GM12873 (cell line): ENCODE measurements around the gene ZGPAT.

Experiments used
- TF ChIP-seq, protein P1 (sequence below): IDR thresholded peaks from 2 replicates; pipeline ENCODE4 v1.5.1; 2012; ENCODE audit warnings: low read depth, mild to moderate bottlenecking, moderate library complexity, low read length, control low read depth; ENCODE audit not compliant: insufficient read depth; ENCODE audit errors: missing control alignments

The ZGPAT gene

DNA sequence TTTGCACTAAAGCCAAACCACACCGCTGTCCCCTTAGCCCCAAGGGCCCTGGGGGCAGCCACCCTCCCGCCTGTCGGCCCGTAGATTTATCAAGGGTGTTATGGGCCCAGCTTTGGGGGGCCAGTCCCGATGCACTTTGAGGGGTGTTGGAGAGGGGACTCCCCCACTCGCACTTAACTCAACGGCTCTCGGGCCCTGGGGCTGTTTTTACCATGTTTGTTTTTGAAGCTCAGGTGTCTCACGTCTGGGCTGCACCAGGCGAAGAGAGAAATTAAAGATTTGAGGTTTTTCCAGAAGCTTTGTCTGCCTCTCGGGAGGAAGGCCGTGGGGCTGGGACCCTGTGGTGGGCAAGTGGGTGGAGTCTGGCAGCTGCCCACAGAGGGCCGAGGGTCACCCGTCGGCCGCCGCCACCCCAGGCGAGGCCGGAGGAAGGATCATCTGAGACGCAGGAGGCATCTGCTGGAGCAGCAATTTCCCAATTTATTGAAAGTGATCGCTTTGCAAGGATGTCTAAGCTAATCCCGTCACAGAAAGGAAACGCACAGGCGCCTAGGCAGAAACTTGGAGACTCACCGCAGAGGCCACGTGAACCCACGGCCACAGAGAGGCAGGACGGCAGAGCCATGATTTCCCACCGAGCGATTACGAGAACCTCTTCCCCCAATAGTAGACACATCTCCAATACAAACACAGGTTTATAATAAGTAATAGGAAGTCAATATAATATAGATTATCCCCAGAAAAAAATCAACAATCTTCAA lies 35.6 kb downstream of the ZGPAT start:
- TF ChIP-seq, protein P1, sequence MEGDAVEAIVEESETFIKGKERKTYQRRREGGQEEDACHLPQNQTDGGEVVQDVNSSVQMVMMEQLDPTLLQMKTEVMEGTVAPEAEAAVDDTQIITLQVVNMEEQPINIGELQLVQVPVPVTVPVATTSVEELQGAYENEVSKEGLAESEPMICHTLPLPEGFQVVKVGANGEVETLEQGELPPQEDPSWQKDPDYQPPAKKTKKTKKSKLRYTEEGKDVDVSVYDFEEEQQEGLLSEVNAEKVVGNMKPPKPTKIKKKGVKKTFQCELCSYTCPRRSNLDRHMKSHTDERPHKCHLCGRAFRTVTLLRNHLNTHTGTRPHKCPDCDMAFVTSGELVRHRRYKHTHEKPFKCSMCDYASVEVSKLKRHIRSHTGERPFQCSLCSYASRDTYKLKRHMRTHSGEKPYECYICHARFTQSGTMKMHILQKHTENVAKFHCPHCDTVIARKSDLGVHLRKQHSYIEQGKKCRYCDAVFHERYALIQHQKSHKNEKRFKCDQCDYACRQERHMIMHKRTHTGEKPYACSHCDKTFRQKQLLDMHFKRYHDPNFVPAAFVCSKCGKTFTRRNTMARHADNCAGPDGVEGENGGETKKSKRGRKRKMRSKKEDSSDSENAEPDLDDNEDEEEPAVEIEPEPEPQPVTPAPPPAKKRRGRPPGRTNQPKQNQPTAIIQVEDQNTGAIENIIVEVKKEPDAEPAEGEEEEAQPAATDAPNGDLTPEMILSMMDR, result no peak

DNA sequence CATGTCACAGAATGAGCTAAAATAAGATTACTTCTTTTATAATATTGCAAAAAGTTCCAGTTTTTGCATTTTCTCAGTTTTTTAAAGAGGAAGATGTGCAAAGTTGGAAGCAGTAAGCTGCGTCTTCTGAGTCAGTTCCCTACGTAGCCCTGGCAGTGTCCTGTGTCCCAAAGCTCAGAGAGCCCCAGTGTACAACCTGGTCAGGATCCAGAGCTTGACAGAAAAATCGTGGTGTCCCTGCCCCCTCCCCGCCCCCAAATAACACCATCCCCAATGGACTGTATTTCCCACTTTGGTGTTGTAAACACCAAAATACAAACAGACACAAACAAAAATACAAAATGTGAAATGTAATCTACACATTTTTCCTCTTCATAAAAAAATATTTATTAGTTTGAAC lies 36.3 kb downstream of the ZGPAT start:
- TF ChIP-seq, protein P1, result no peak

DNA sequence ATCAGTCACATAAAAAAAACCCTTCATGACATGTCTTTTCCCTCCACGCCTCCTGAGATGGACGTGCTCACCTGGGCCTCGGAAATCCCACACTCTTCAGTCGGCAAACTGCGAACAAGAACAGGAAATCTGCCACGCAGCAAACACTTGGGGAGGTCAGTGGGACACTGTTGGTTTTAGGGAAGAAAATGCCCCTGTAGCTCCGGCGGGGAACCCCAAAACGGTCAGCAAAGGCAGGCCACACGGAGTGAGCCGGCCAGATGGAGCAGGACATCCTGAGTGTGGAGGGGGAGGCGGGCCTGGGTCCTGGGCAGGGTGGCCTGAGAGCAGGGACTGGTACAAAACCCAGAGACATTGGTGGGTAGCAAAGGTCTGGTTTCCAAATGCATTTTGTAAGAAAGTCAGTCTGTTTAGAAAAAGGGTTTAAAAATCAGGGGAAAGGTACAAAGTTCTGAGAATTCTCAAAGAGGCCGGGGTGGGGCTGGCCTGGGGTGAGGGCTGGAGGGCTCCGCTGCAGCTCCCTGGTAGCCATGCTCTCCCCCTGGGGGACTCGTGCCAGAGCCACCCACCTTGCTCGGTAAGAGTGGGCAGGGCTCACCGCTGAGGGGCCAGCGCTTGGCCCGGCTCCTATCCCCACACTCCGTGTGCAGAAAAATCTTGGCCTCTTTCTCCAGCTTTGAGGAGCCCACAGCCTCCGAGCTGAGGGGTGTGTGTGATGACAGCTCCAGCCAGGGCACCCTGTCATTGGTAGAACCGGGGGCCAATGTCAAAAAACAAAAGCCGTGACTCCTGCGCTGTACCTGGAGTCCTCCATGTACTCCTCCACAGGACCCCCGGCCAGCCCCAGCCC lies 37.0 kb downstream of the ZGPAT start:
- TF ChIP-seq, protein P1, result no peak

DNA sequence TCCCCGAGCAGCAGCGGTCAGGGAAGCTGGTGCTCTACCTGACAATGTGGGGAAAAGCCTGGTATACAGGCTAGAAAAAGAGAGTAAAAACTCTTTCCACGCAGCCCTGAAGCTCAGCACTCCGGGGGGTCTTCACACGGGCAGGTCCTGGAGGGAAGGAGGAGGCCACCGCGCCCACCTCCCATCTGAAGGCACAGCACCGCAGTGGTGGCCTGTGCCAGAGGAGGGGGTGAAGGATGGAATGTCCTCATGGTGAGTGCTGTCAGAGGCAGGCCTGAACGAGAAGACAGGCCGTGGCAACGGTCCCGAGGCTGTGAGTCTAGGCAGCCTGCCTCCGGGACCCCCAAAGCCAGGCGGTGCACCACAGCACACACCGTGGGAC lies 37.6 kb downstream of the ZGPAT start:
- TF ChIP-seq, protein P1, result no peak

DNA sequence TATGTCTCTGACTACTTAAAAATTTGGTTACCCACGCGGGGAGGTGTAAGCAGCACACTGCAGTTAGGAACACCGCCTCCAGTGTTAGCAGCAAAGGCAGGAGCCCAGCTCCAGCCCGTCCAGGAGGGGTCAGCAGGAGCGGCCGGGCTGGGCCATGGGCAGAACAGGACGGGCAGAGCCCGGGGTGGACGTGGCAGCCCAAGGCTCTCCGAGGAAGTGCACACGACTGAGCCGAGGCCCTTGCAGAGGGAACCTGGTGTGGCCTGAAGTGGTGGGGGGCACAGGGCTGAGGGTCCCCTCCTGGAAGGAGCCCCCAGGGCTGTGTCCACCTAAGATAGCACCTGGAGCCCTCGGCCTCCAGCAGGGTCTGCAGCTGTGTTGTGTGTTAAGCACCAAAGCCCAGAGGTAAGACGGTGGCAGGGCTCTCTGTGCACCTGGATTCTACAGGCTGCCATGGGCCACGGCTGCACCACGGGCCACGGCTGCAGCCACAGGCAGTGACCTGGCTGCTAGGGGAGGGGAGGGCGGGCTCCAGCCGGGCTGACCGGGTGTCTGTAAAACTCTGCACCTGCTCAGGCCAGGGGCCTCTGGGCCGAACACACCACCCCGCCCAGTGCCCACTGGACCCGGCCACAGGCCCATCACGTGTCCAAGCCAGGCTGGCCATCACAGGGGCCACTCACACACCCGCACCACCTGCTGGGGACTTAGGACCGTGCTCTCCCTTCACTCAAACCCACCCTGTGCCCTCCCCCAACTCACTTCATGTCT lies 38.3 kb downstream of the ZGPAT start:
- TF ChIP-seq, protein P1, result no peak

DNA sequence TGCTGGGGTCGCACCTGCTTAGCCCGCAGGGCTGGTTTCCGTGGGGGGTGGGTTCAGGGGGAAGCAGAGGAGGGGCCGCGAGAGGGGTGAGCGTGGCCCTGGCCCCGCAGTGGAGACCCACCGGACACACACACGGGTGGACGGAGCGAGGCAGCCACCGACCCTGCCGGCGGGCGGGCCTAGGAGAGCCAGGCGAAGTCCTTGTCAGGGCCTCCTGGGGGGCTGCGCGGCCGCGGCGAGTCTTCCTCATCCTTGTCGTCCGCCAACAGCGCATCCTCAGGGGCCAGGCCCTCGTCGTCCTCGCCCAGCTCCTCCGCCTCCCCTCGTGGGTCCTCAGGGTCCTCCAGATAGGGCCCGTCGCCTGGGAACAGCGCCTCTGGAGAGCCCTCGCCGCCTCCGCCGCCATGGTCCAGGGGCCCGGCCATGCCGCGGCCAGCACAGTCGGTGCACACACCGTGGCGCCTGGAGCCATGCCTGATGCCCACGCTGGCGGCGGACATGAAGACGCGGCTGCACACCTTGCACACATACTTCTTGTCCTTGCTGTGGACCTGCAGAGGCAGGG lies 39.0 kb downstream of the ZGPAT start:
- TF ChIP-seq, protein P1, result no peak

DNA sequence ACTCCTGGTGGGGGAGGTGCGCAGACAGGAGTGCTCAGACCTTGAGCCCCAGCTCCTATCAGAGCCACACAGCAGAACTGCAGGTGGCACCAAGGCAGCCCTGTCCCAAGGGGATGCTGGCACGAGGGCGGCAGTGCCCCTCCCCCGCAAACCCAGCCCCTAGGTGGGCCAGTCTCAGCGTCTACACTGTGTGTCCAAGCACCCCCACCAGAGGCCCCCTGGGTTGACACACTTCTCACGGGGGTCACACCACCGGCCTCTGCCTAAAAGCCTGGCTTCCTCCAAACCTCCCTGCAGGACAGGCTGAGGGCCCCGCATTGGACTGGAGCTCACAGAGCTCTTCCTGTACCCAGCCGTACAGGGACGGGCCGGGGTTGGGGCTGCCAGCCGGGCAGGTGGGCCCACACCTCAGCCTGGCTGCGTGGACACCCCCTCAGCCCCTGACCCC lies 39.8 kb downstream of the ZGPAT start:
- TF ChIP-seq, protein P1, result no peak
